PC-9 (cell line): ENCODE results near the gene AMY1B.
"Not testable (repeated sequence)": the region's sequence is repeated elsewhere in the genome, so short reads cannot be mapped to it uniquely, and the experiment has no call there.

Source experiments
- EZH2 ChIP-seq: fragments of 200-600 bp; sonication (generic); IDR thresholded peaks from 2 replicates; pipeline ENCODE4 v1.8.0; 2017; ENCODE audit warnings: antibody characterized with exemption, low read depth
- TF ChIP-seq, protein P1 (sequence below): fragments of 200-600 bp; sonication (generic); conservative IDR thresholded peaks from 2 replicates; pipeline ENCODE4 v1.6.1; 2017; ENCODE audit warnings: mixed run types, antibody characterized with exemption, mild to moderate bottlenecking, moderate library complexity

GRCh38 chr1:103701256-103701655, 5.2 kb upstream of the AMY1B start:
- TF ChIP-seq, protein P1, sequence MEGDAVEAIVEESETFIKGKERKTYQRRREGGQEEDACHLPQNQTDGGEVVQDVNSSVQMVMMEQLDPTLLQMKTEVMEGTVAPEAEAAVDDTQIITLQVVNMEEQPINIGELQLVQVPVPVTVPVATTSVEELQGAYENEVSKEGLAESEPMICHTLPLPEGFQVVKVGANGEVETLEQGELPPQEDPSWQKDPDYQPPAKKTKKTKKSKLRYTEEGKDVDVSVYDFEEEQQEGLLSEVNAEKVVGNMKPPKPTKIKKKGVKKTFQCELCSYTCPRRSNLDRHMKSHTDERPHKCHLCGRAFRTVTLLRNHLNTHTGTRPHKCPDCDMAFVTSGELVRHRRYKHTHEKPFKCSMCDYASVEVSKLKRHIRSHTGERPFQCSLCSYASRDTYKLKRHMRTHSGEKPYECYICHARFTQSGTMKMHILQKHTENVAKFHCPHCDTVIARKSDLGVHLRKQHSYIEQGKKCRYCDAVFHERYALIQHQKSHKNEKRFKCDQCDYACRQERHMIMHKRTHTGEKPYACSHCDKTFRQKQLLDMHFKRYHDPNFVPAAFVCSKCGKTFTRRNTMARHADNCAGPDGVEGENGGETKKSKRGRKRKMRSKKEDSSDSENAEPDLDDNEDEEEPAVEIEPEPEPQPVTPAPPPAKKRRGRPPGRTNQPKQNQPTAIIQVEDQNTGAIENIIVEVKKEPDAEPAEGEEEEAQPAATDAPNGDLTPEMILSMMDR = not testable (repeated sequence)
- not testable (repeated sequence) for TF ChIP-seq EZH2
